GM13977 (cell line): ENCODE results near the gene DGKH.

Experiments
- DNase-seq: peaks from one replicate; pipeline ENCODE4 v3.0.0; 2012; ENCODE audit warnings: low spot score
- CTCF ChIP-seq: IDR thresholded peaks from 2 replicates; pipeline ENCODE4 v1.5.1; 2012; ENCODE audit warnings: mild to moderate bottlenecking, control low read depth; ENCODE audit not compliant: insufficient read depth; ENCODE audit errors: extremely low read depth, missing control alignments
- in situ Hi-C: fragments of 300-500 bp; cut with MboI; formaldehyde crosslinking; loops from one replicate; pipeline ENCODE4 v1.12.0; 2022; ENCODE audit warnings: low sequenced_read_pairs, low pct_unique_long_range_greater_than_20kb, mixed read lengths, inconsistent platforms; ENCODE audit not compliant: unreplicated experiment

The DGKH gene

GRCh38 chr13:42108217-42108616, 59.8 kb downstream of the DGKH start:
- no peak for TF ChIP-seq CTCF
- in situ Hi-C loops: no loop called here
- no peak for DNase-seq

GRCh38 chr13:42109957-42110356, 61.5 kb downstream of the DGKH start:
- no peak for DNase-seq
- in situ Hi-C loops: loop anchor here (5.0 kb wide), 1 partner anchor 443 kb away; no protein-coding TSS in a partner anchor

GRCh38 chr13:42110410-42111155, 62.1 kb downstream of the DGKH start:
- in situ Hi-C loops: loop anchor here (5.0 kb wide), 1 partner anchor 443 kb away; no protein-coding TSS in a partner anchor
- peak; percentile 44 for TF ChIP-seq CTCF
- peak; percentile 44 for DNase-seq

More at GRCh38 chr13:42109957-42110356, 61.5 kb downstream of the DGKH start:
- TF ChIP-seq CTCF: no peak

GRCh38 chr13:42112864-42113263, 64.4 kb downstream of the DGKH start:
- TF ChIP-seq CTCF: no peak

GRCh38 chr13:42113478-42113877, 65.0 kb downstream of the DGKH start:
- DNase-seq: no peak
- in situ Hi-C loops: loop anchor here (5.0 kb wide), 1 partner anchor 446 kb away; no protein-coding TSS in a partner anchor
- TF ChIP-seq CTCF: no peak

More at GRCh38 chr13:42112864-42113263, 64.4 kb downstream of the DGKH start:
- DNase-seq: no peak
- in situ Hi-C loops: loop anchor here (5.0 kb wide), 1 partner anchor 446 kb away; no protein-coding TSS in a partner anchor

GRCh38 chr13:42114278-42114677, 65.8 kb downstream of the DGKH start:
- DNase-seq: no peak
- in situ Hi-C loops: loop anchor here (5.0 kb wide), 1 partner anchor 447 kb away; no protein-coding TSS in a partner anchor
- no peak for TF ChIP-seq CTCF
